HG03439 (cell line): ENCODE results near the gene DLK2.
"Not testable (repeated sequence)": the region's sequence is repeated elsewhere in the genome, so short reads cannot be mapped to it uniquely, and the experiment has no call there.

Source experiments
- ATAC-seq: cut with Tn5 transposase; IDR thresholded peaks from one replicate; pipeline ENCODE4 v1.9.1; 2021; ENCODE audit warnings: mild to moderate bottlenecking, moderate library complexity; ENCODE audit not compliant: unreplicated experiment

The DLK2 gene

DNA sequence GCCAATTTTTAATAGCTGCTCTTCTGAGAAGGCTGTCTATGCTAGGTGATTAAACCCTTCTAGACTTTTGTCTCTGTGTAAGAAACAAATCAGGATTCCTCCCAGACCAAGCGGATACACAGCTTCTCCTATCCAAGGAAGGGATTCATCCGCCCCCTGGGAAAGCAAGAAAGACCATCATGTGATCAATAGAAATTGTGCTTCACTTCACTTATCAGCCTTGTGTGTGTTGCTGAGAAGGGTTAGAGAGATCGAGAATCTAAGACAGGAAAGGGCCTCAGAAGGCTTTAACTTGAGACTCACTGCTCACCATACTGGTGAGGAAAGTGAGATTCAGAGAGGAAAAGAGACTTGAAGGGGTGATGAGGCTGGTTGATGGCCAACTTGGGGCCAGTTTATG, 26.5 kb downstream of the DLK2 start:
- no peak for ATAC-seq

DNA sequence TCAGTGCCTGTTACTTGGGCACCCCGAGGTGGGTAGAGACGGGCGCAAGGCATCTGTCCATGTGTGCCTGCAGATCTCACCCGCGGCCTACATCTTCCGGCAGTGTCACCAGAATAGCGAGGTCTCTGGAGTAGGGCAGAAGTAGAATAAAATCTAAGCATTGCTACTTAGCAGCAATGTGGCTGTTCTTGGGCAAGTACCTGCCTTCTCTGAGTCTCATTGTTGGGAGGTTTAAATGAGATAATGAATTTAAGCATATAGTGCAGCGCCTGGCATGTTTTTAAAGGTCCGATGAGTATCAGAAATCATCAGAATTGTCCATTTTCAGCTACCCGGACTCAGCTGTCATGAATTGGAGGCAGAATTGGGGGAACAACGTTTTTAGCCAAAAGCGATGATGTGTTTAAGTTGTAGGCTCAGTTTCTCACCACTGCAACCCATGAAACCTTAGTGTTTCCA, 27.2 kb downstream of the DLK2 start:
- no peak for ATAC-seq

DNA sequence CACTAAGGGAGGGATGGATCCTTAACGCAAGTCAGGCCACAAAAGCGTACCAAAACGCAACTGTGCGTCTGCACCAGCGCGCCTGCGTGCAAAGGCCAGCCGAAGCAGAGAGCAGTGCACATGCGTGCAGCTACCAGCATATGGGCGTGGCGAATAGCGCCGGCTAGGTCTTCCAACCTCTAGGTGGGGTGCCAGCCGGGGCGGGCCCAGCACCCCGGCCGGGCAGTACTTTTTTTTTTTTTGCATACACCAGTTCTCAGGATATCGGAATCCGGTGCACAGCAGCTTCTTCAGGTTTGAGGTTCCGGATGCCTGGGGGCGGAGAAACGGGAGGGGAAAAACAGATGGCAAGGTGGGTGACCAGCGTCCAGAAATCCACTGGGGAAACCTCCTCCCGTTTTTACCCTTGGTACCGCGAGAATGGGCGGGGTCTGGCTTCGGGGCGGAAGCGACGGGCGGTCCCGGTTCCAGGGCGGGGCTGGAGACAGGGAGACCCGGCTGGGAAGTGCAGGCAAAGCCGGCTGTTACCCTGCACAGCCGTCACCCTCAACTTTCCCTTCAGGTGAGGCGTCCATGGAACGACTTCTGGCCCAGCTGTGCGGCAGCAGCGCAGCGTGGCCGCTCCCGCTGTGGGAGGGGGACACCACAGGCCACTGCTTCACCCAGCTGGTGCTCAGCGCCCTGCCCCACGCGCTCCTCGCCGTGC, 27.8 kb downstream of the DLK2 start, which contains the start of gene ABCC10:
ABCC10 (plus strand) TSS at position 136 of the 706 bp plus-strand sequence; CDS start at position 574, 438 bp downstream.
- peak; percentile 91 for ATAC-seq

DNA sequence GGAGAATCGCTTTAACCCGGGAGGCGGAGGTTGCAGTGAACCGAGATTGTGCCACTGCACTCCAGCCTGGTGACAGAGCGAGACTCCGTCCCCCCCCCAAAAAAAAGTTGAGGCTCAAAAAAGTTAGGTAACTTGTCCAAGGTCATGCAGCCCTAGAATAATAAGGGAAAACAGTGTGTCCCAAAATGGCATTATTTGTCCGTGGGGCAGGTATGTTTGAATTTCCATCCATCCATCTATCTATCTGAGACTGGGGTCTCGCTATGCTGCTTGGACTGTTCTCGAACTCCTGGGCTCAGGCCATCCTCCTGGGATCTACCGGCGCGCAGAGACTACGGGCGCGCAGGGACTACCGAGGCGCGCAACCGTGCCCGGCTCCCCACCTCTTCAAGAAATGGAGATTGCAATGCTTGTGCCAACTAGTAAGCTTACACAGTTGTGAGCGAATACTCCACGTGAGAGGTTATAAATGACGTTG, 28.4 kb downstream of the DLK2 start:
- ATAC-seq = peak; percentile 4

DNA sequence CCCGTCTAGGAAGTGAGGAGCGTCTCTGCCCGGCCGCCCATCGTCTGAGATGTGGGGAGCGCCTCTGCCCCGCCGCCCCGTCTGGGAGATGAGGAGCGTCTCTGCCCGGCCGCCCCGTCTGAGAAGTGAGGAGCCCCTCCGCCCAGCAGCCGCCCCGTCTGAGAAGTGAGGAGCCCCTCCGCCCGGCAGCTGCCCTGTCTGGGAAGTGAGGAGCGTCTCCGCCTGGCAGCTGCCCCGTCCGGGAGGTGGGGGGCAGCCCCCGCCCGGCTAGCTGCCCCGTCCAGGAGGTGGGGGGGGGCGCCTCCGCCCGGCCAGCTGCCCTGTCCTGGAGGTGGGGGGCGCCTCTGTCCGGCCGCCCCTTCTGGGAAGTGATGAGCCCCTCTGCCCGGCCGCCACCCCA, 30.3 kb downstream of the DLK2 start:
- ATAC-seq = not testable (repeated sequence)

DNA sequence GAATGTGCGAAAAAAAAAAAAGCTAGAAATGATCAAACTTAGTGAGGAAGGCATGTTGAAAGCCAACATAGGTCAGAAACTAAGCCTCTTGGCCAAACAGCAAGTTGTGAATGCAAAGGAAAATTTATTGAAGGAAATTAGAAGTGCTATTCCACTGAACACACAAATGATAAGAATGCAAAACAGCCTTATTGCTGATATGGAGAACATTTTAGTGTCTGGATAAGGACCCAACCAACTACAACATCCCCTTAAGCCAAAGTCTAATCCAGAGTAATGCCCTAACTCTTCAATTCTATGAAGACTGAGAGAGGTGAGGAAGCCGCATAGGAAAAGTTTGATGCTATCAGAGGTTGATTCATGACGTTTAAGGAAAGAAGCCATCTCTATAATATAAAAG, 33.5 kb downstream of the DLK2 start:
- no peak for ATAC-seq

DNA sequence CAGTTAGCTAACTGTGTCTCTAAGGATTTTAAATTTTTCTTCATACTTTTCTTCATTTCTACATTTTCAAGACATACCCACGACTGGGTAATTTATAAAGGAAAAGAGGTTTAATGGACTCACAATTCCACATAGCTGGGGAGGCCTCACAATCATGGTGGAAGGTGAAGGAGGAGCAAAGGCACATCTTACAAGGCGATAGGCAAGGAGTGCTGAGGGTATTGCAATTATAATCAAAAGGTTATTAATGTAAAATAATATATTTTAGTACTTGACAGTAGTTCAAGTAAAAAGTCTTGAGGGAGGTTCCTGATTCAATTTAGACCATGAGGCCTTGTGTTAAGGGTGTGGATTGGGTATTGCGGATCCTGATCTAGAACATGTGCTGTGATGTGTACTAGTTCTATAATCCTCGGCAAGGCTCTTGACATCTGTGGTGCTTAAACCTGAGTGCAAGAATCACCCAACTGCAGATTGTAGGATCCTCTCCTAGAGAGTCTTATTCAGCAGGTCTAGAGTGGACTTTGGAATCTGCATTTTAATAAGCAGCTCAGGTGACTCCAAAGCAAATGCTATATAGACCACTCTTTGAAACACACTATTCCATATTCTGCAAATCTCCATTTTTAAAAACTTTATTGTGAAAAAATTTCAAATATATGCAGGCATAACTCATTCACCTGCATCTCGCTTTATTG, 35.2 kb downstream of the DLK2 start:
- no peak for ATAC-seq

DNA sequence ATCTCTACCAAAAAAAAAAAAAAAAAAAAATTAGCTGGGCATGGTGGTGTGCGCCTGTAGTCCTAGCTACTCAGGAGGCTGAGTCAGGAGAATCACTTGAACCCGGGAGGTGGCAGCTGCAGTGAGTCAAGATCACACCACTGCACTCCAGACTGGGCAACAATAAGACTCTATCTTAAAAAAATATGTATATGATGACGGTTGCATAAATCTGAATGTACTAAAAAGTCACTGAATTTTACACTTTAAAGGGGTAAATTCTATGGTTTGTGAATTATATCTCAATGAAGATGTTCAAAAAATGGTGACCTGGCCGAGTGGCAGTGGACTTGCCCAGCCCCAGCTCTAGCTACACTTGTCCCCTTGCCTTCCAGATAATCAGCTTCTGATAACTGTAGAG, 38.4 kb downstream of the DLK2 start:
- no peak for ATAC-seq

DNA sequence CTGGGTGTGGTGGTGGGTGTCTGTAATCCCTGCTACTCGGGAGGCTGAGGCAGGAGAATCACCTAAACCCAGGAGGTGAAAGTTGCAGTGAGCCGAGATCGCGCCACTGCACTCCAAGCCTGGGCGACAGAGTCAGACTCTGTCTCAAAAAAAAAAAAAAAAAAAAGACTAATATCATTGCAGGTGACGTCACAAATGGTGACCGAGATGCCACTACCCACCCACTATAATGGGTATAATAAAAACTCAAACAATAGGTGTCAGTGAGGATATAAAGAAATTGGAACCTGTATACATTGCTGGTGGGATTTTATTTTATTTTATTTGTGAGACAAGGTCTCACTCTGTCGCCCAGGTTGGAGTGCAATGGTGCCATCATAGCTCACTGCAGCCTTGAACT, 40.1 kb downstream of the DLK2 start:
- ATAC-seq = not testable (repeated sequence)

DNA sequence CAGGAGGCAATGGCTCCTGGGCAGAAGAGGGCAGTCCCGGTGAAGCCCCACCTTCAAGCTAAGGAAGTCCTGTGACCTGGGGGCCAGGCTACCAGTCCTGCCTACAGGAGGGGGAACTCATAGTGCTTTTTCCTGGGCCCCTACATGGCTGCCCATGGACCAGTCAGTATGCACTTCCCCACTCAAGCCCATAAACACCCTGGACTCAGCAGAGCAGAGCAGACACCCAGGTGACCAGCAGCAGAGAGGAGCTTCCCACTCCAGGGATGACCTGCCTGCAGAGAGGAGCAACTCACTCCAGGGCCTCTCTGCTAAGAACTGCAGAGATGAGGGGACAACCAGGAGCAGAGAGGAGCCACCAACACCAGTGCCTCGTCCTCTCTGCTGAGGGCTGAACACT, 42.3 kb downstream of the DLK2 start:
- no peak for ATAC-seq

DNA sequence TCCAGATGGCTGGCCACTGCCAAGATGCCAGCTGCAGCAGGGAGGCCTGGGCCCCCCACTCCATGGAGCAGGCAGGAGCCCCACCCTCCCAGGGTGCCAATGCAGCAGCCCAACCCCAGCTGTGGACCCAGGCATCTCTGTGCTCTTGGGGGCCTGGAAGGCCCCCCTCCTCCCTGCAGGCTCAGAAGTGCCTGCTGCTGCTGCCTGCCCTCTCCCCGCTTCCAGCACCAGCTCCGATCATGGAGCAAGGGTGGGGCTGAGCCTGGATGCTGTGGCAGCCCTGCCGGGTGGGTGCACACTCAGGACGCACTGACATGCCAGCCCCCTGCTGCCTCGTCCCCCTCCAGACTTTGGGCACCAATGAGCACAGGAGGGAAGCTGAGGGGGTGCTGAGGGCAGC, 42.8 kb downstream of the DLK2 start:
- ATAC-seq = no peak

DNA sequence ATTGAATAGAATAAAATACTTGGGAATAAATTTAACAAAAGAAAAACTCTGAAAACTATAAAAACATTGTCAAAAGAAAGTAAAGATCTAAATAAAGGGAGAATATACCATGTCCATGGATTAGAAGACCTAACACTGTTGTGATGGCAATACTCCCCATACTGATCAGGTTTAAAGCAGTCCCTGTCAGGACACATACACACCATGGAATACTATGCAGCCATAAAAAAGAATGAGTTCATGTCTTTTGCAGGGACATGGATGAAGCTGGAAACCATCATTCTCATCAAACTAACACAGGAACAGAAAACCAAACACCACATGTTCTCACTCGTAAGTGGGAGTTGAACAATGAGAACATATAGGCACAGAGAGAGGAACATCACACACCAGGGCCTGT, 44.6 kb downstream of the DLK2 start:
- not testable (repeated sequence) for ATAC-seq

DNA sequence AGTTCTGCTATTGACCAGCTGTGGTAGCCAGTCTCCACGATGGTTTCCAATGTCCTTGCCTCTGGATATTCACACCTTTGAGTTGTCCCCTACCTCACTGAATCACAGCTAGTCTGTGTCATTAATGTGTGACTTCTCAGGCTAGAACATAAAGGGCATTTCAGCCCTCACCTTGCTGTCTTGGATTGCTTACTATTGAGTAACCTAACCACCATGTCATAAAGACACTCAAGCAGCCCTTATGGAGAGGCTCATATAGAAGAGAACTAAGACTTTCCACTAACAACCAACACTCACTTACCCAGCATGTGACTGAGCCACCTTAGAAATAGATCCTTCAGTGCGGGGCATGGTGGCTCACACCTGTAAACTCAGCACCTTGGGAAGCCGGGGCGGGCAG, 47.1 kb downstream of the DLK2 start:
- ATAC-seq = no peak

DNA sequence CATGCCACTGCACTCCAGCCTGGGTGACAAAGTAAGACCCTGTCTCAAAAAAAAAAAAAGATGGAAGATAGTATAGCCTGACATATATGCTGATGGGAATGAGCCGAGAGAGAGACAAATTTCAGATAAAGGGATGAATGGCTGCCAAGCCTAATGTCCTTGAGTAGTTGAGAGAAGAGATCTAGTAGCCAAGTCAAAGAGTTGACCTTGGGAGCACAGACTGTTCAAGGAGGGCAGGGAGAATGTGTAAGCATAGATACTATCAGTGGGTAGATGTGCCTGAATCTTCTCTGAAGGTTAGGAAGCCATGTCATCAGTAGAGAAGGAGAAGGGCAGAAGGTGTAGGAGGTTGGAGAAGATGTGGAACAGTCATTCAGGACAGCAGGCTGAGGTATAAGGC, 48.1 kb downstream of the DLK2 start:
- no peak for ATAC-seq

DNA sequence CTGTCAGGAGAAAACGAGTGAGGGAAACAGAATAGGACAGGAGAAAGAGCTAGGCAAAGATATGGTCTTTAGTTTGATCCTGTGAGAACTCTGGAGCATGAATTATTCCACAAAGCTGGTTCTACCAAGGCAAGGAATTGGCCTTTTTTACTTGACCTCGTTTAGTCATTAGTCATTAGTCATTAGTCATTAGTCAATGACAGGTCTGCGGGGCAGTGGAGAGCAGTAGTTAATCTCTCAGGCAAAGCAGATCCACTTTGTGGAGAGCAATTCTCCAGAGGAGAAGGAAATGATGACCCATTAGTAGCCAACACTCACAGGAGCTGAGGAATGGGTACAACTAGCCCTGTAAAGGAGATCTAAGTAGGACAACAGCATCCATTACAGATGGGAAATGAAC, 50.0 kb downstream of the DLK2 start:
- ATAC-seq = no peak

DNA sequence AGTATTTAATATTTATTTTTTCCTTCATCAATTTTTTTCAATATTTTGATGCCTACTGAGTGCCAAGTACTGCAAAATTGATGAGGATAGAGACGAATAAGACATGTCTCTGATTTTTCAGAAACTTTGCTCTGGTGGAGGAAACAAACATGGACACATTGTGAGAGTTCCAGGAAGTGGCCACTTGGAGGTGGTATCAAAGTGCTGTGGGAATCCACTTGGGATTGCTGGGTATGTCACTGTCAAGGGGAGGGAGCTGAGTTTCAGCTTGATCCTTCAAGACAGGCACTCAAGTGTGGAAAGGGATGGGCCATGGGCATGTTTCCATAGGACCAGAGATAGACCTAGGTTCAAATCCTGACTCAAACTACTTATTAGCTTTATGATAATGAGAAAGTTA, 52.5 kb downstream of the DLK2 start:
- no peak for ATAC-seq

DNA sequence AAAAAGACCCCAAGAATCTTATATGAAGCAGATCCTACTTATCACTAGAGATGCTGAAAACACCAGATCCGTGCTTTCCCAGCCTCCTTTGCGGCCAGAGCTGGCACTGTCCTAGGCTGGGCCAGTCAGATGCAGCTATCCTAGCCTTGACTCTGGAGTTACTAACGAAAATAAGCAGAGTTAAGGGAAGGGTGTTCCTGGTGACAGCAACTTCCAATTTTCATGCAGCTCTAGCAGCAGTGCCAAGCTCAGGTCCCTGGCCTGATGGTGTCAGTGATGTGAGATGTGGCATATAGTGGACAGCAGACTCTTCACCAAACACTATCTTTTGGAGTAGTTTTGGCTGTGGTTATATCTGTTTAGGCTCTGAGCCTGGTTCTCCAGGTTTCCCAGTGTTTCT, 53.6 kb downstream of the DLK2 start:
- no peak for ATAC-seq
